ES-I3 (cell line): ENCODE data around the gene TRPM2.
A peak's percentile ranks its signal among the peaks of the same experiment; 100 is the strongest.
"Not testable (repeated sequence)": the region's sequence is repeated elsewhere in the genome, so short reads cannot be mapped to it uniquely, and the experiment has no call there.

Experiments used
- H3K36me3 ChIP-seq: 2 replicates; pipeline ENCODE4 v1.6.1; 2013; ENCODE audit warnings: mild to moderate bottlenecking, low read length, control low read depth, moderate library complexity; ENCODE audit not compliant: insufficient read depth
- H3K4me1 ChIP-seq: 2 replicates; pipeline ENCODE4 v1.6.1; 2013; ENCODE audit warnings: mild to moderate bottlenecking, control low read depth, low read length; ENCODE audit not compliant: insufficient read depth
- H3K9ac ChIP-seq: 2 replicates; pipeline ENCODE4 v1.6.1; 2013; ENCODE audit warnings: low read depth, mild to moderate bottlenecking, low read length, moderate library complexity
- H3K9me3 ChIP-seq: 2 replicates; pipeline ENCODE4 v1.6.1; 2013; ENCODE audit warnings: mild to moderate bottlenecking, low read length, moderate library complexity; ENCODE audit not compliant: control insufficient read depth, insufficient read depth

TRPM2 gene

DNA sequence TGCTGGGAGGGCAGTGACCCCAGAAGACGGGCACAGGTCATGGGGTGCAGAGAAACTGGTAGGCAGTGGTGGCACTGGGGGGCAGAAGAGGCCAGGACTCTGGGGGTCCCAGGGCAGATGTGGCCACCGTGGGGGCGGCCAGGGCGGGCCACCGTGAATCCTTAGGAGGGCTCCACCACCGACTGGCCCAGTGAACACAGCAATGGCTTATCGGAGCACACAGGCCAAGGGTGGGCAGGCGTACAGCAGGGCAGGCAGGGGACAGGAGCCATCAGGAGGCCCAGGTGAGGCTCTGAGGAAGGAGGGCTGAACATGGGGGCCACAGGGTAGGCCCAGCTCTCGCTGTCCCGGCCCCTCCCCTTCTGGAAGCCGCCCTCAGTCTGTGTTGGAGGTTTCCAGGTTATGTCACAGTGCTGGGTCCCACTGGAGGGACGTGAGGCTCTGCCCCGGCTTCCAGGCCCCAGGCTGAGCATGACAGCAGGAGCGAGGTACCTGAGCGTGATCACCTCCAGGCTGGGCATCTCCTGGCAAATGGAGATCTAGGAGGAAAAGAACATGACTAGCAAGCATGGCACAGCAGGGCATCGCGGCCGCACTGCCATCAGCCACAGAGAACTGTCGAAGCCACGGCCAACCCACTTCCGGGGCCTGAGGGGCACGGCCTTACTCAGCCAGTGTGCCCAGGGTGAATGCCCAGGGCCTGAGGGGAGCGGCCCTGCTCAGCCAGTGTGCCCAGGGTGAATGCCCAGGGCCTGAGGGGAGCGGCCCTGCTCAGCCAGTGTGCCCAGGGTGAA lies 18.0 kb upstream of the TRPM2 start:
- Histone ChIP-seq H3K36me3 (no peaks in the 10 kb centered on the region), H3K9me3 (no peaks in the 10 kb centered on the region), H3K4me1 (peaks cover 11% of the 10 kb centered on the region), H3K9ac (no peak overlapping the region)

DNA sequence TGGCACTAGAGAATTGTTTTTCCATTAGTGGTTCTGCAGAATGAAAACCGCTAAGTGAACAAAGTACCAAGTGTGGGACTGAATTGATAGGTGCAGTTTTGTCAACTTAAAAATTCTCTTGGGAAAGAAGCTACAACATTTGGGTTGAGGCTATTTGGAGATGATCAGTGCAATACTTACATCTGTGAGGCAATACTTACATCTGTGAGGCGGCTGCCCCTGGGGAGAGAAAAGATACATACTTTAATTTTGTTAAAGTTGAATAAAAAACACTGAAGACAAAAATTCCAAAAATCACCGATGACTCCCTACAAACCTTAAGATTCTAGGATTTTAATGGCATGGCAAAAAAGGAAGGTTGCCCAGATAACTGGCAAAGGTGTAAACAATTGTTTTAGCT lies 16.0 kb upstream of the TRPM2 start:
- H3K9me3 ChIP-seq: no peaks in the 10 kb centered on the region
- H3K9ac ChIP-seq: no peak overlapping the region; the same call in 1 of the 2 replicates
- peaks cover 16% of the 10 kb centered on the region for H3K4me1 ChIP-seq
- no peaks in the 10 kb centered on the region for H3K36me3 ChIP-seq

DNA sequence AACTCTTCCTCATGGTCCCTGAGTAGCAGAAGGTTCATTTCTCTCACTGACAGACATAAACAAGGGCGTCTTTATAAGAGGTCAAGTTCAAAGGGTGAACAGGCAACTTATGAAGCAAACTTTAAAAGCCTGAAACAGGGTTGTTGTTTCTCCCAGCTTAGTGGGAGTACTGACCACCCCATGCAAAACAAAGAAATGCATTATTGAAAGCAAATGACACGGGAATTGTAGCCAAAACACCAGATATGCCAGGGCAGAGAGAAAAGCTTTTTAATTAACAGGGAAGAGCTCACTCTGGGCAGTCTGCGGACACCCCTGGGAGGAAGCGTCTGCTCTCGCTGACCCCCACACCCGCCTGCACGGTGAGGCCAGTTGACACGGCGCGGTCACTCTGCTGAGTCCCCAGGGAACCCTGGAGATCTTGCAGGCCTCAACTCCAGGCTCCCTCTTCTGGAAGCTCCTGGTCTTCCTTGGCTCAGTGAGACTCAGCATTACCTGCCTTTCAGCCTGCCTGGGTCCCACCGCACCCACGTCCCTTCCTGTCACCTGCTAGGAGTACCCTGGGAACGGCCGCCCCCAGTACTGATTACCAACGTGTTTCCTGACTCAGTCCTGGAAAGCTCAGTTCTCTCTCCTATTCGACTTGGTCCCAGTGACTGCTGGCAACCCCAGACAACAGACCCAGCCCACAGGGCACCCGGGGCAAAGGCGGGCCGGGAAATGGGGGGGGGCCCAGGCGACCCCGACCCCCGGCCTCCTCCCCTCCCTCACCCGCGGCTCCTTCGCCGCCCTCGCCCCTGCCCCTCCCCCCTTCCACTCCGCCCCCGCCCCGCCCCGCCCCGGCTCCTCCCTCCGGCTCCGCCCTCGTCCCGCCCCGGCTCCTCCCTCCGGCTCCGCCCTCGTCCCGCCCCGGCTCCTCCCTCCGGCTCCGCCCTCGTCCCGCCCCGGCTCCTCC lies 15.2 kb upstream of the TRPM2 start:
- peak overlapping the region; percentile 47; the same call in 1 of the 2 replicates for H3K9ac ChIP-seq

DNA sequence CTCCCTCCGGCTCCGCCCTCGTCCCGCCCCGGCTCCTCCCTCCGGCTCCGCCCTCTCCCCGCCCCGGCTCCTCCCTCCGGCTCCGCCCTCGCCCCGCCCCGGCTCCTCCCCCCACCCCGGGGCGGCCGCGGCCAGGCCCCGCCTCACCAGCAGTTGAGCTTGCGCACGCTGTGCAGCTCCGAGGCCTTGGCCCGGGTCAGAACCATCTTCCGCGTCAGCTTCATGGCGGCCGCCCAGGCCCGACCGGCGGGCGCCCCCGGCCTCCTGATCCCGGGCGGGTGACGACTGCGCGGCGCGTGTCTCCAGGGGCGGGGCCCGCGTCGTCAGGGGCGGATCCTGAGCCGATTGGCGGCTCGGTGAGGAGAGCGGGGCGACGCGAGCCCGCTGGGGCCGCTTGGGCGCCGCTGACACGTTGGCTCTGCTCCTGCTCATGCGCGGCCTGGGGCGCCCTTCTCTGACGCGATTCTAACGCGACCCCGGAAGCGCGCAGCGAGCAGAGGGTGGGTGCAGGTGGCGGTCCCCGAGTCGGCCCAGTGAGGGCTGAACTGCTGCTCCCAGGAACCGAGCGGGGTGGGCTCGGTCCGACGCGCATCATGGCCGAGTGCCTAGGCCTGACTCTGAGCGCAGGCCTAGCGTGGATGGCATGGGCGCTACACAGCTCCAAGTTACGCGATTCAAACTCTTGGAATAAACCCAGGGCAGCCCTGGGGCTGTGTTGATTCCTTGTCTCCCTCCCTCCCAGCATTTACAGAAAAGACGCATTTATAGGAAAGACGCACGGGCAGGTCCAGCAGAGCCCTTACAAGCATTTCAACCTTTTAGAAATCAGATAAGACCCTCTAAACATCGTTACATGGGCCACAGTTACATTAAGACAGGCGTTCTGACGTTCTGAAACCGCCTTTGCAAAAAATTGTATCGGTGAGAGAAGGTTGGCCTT lies 14.2 kb upstream of the TRPM2 start, which contains the start of gene CFAP410:
TSS of gene CFAP410 (minus strand) at position 420 of the 940 bp plus-strand sequence. CDS start at position 224, 196 bp downstream.
- Histone ChIP-seq H3K9ac (peak within 1 kb of the TSS; percentile 86), H3K9me3 (no peaks in the 10 kb centered on the region), H3K36me3 (no peaks in the 10 kb centered on the region), H3K4me1 (peaks cover 18% of the 10 kb centered on the region)

More for the DNA sequence above, 15.2 kb upstream of the TRPM2 start:
- no peaks in the 10 kb centered on the region for H3K9me3 ChIP-seq
- H3K4me1 ChIP-seq: peaks cover 22% of the 10 kb centered on the region
- H3K36me3 ChIP-seq: no peaks in the 10 kb centered on the region

DNA sequence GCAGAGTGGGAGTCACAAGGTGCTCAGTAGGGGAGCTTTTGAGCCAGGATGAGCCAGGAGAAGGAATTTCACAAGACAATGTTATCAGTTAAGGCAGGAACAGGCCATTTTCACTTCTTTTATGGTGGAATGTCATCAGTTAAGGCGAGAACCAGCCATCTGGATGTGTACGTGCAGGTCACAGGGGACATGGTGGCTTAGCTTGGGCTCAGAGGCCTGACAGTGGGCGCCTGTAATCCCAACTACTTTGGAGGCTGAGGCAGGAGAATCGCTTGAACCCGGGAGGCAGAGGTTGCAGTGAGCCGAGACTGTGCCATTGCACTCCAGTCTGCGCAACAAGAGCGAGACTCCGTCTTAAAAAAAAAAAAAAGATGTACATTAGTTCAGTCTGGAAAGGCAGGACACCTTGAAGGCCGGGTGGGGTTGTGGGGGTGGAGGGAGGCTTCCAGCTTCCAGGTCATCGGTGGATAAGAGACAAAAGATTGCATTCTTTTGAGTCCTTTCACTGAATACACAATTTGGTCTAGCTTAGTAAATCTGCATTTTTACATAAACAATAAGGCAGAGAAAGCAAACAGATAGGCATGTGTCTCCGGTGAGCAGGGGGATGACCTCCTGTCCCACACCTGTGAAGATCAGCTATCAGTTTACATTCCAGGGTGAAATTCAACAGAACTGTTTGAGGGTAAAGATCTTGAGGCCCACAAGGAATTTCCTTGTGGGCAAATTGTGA lies 11.5 kb upstream of the TRPM2 start:
- H3K9ac ChIP-seq: not testable (repeated sequence)
- H3K4me1 ChIP-seq: peaks cover 18% of the 10 kb centered on the region

DNA sequence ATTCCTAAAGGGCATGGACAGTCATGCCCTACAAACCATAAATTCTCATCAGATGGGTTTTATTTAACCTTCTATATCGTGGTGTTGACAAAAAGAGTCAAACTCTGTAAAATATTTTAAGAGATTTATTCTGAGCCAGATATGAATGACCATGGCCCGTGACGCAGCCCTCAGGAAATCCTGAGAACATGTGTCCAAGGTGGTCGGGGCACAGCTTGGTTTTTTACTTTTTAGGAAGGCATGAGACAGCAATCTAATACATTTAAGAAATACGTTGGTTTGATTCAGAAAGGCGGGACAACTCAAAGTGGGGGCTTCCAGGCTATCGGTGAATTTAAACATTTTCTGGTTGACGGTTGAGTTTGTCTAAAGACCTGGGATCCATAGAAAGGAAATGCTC lies 10.4 kb upstream of the TRPM2 start:
- H3K9ac ChIP-seq: not testable (repeated sequence)

More for the DNA sequence above, 11.5 kb upstream of the TRPM2 start:
- not testable (repeated sequence) for H3K9me3 ChIP-seq, H3K36me3 ChIP-seq

DNA sequence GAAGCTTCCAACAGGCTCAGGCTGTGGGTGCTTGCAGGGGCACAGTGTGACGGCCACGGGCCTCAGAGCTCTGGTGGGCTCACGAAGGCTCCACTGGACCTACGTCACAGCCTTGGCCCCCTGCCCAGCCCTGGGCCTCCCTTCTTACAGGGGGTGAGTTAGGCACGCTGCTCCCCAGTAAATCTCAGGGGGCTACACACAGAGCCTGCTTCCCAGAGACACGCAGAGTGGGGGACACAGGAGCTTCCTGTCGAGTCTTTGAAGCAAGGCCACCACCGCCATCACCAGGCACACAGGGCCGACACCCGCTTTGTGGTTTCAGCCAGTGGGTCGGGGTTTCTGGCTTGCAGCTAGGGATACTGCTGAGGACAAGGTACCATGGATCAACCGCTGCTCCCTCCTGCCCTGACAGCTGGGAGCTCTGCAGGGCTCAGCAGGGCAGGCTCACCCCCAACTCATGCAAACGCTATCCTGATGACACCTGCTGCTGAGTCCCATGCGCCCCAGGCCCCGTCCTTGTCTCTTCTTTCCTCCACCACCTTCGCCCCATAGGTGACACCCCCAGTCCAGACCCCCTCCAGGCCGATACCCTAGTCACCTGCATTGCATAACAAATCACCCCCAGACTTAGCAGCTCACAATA lies 8.8 kb upstream of the TRPM2 start:
- H3K36me3 ChIP-seq: no peaks in the 10 kb centered on the region
- H3K4me1 ChIP-seq: peaks cover 18% of the 10 kb centered on the region; the same call in 1 of the 2 replicates
- H3K9me3 ChIP-seq: no peaks in the 10 kb centered on the region
- H3K9ac ChIP-seq: no peak overlapping the region

More for the DNA sequence above, 10.4 kb upstream of the TRPM2 start:
- not testable (repeated sequence) for H3K36me3 ChIP-seq, H3K9me3 ChIP-seq
- H3K4me1 ChIP-seq: peaks cover 18% of the 10 kb centered on the region

DNA sequence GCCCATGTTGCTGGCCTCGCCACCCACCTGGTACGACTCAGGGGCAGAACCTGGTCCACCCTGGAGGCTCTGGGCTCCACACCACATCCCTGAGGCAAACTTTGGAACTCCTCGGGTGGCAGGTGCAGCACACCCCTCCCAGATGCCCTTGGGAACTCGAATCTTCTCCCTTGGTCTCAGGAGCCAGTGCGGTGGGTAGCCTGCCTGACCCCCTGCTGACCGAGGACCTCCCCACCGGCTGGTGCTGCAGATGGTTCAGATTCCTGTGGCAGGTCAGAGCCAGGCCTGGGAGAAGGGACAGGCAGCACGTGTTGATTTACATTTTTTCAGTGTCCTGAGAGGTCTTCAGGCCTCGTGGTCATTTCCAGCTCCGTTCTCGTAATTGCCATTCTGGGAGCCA lies 7.9 kb upstream of the TRPM2 start:
- Histone ChIP-seq H3K36me3 (no peaks in the 10 kb centered on the region), H3K9ac (no peak overlapping the region), H3K4me1 (0 out of 2 replicates have a peak, but pooled peaks cover 10% of the 10 kb centered on the region), H3K9me3 (no peaks in the 10 kb centered on the region)

DNA sequence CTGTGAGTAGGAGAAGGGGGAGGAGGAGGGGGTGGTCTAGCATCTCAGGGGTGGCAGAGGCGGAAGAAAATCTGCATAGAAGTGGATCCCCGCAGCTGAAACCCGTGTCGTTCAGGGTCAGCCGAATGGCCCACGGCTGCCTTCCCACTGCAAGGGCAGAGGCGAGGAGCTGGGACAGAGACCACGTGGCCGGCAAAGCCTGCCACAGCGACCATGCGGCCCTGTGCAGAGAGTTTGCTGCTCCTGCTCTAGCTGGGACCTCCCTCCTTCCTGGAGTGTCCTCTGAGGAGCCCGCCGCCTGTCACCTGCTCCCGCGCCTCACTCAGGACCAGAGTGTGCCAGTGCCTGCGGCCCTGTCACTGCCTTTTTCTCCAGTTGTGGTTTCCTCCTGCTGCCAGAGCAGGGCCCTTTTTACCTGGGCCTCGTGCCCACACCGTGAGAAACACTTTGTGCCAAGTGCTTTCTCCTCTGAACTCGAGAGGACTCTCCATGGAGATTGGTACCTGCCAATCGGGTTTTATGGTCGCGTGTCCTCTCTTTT lies 5.4 kb upstream of the TRPM2 start:
- Histone ChIP-seq H3K9ac (no peak overlapping the region), H3K9me3 (no peaks in the 10 kb centered on the region), H3K36me3 (no peaks in the 10 kb centered on the region), H3K4me1 (0 out of 2 replicates have a peak, but pooled peaks cover under 1% of the 10 kb centered on the region)

DNA sequence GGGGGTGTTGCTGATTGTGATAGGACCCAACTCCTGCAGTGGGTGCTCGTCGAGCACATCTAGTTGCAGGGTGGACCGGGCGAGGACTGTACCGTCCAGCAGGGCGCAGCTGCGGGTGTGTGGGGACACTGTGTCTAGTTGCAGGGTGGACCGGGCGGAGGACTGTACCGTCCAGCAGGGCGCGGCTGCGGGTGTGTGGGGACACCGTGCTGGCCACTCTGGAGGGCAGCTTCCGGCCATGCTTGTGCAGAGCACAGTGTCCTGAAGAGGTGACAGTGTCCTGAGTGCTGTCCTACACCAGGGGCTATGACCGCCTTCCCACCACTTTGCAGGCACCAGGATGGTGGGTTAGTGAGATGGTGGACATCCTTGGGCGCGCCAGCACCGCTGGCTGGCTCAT lies 4.6 kb upstream of the TRPM2 start:
- H3K36me3 ChIP-seq: no peaks in the 10 kb centered on the region
- H3K9me3 ChIP-seq: no peaks in the 10 kb centered on the region
- no peak overlapping the region for H3K9ac ChIP-seq
- no peaks in the 10 kb centered on the region for H3K4me1 ChIP-seq

DNA sequence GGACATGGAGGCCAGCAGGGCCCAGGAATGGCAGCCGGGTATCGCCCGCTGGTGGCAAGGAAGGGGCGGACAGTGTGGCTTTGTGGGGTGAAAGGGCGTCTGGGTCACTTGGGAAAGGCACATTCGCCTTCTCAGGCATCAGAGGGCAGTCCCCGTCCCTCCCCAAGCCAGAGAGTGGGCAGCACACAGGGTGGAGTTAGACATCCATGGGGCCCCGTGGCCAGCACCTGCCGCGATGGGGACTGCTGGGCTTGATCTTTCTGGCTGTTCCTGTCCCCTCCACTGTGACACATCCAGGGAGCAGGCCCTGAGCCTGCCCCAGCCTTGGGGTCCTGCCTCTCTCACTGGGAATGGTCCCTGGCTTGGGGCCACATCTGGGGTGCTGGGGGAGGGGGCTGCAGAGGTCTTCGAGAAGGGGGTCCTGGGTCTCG lies 4.0 kb upstream of the TRPM2 start:
- Histone ChIP-seq H3K4me1 (no peaks in the 10 kb centered on the region), H3K36me3 (no peaks in the 10 kb centered on the region), H3K9ac (no peak overlapping the region), H3K9me3 (no peaks in the 10 kb centered on the region)

DNA sequence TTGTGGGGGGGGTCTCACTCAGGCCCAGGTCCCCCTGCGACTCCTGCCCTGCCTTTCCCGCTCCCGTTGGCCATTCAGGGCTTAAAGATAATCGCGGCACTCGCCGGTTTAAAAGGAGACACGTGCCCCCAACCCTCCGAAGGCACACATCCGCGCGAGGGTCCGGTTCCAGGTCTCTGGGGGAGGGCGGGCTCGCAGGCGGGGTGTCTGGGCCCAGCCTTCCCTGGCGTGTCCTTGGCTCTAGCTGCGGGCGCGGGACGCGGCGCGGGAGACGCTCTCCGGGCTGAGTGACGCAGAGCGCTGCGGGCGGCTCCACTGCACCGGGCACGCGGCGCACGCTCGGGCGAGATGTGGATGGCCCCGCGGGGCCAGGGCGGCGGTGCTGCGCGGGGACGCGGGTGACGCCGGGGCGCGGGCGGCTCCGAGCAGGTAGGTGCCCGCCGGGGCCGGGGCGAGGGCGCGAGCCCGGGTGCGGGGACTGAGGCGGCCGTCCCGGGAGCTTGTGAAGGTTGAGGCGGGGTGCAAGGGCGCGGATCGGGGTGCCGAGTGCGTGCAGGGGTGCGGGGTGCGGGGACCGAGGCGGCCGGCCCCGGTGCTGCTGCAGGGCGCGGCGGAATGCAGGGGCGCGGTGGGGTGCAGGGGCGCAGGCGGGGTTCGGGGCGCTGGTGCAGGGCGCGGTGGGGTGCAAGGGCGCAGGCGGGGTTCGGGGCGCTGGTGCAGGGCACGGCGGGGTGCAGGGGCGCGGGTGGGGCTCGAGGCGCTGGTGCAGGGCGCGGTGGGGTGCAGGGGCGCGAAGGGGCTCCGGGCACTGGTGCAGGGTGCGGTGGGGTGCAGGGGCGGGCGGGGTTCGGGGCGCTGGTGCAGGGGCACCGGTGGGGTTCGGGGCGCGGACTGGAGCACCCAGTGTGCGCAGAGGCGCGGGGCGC lies 3.3 kb upstream of the TRPM2 start:
- H3K36me3 ChIP-seq: no peaks in the 10 kb centered on the region
- H3K4me1 ChIP-seq: no peaks in the 10 kb centered on the region
- H3K9ac ChIP-seq: no peak overlapping the region
- no peaks in the 10 kb centered on the region for H3K9me3 ChIP-seq
